ENCODE measurements around the gene CACHD1. TPM values are rescaled to one million over a fixed set of nuclear protein-coding genes. Genes with fewer than 3 reads are reported as not detected.

CACHD1 gene
- total RNA-seq, 4 donors from 2014 or later: 7.7 to 20.1 (median 9.8) TPM

GRCh38 chr1:64539781-64540218, 69.9 kb downstream of the CACHD1 start:
- Histone ChIP-seq H3K9me3 (no peaks in the 10 kb centered on the region), H3K36me3 (no peaks in the 10 kb centered on the region), H3K27ac (peak overlapping the region in 3 of 4 donors; percentile 41 to 68 (median 44)), H3K27me3 (no peaks in the 10 kb centered on the region), H3K4me3 (peak overlapping the region in 1 of 2 donors; percentile 19), H3K4me1 (peaks cover 7 to 70% (median 12%) of the 10 kb centered on the region in 3 donors)
- no peak for ATAC-seq
- WGBS, 2 donors (ENCODE audit: low coverage in 1 of 2): 27 to 80% methylated on average over 2 of the region's 2 CpGs
- TF ChIP-seq EP300 (IDR thresholded peaks at IDR 0.05) (no peak), POLR2A (IDR thresholded peaks at IDR 0.05) (no peak), POLR2AphosphoS5 (IDR thresholded peaks at IDR 0.05) (no peak)
- TF ChIP-seq, protein P1, sequence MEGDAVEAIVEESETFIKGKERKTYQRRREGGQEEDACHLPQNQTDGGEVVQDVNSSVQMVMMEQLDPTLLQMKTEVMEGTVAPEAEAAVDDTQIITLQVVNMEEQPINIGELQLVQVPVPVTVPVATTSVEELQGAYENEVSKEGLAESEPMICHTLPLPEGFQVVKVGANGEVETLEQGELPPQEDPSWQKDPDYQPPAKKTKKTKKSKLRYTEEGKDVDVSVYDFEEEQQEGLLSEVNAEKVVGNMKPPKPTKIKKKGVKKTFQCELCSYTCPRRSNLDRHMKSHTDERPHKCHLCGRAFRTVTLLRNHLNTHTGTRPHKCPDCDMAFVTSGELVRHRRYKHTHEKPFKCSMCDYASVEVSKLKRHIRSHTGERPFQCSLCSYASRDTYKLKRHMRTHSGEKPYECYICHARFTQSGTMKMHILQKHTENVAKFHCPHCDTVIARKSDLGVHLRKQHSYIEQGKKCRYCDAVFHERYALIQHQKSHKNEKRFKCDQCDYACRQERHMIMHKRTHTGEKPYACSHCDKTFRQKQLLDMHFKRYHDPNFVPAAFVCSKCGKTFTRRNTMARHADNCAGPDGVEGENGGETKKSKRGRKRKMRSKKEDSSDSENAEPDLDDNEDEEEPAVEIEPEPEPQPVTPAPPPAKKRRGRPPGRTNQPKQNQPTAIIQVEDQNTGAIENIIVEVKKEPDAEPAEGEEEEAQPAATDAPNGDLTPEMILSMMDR (IDR thresholded peaks at IDR 0.05): no peak

DNA sequence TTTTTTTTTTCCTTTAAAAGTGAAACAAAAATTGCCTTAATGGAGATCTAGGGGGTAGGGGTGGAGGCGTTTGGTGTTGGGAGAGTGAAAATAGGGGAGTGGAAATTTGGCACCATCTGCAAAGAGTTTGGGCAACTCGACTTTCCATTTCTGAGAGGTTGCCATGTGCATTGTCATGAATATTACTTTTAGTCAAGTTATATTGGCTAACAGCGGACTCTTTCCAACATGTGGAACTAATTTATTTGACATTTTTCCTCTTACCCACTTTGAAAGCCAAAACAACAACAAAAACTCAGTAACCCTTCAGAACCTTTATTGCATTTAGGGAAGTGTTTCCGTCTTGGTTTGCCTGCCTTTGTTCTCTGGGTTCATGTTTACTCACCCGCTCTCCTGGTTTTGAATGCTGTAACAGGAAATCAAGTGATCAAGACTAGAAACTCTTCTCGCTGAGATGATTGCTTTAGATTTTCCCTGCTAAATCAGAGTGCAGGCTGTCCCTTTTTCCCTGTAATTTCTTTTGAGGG, 70.4 kb downstream of the CACHD1 start:
- WGBS, 2 donors (ENCODE audit: low coverage in 1 of 2): 32 to 71% methylated on average over 6 of the region's 6 CpGs
- H3K4me1 ChIP-seq: peaks cover 7 to 71% (median 12%) of the 10 kb centered on the region in 3 donors
- H3K27me3 ChIP-seq: no peaks in the 10 kb centered on the region
- peak overlapping the region; percentile 19 for H3K4me3 ChIP-seq
- ATAC-seq: peak; percentile 29
- no peaks in the 10 kb centered on the region for H3K36me3 ChIP-seq
- H3K27ac ChIP-seq: peak overlapping the region in 3 of 4 donors; percentile 41 to 68 (median 44)
- TF ChIP-seq EP300 (IDR thresholded peaks at IDR 0.05): no peak
- peak; percentile 48 for TF ChIP-seq POLR2AphosphoS5 (IDR thresholded peaks at IDR 0.05)
- H3K9me3 ChIP-seq: no peaks in the 10 kb centered on the region

DNA sequence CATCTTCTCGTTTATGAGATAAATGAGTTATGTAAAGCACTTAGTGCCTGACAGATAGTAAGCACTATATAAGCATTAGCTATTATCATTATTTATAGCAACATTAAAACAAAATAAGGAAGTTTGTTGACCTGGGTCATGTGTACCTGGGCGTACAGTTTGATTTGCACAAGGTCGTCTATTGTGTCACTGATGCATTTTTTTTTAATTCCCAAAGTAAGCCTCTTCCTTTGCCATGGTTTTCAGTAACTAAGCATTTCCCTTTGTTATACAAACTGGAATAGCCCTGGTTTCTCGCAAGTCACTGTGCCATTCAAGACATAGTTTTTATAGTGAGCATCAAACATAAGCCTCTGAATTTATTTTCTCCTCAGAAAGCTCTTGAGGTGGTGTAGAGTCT, 72.2 kb downstream of the CACHD1 start:
- no peak for TF ChIP-seq POLR2AphosphoS5 (IDR thresholded peaks at IDR 0.05)
- TF ChIP-seq POLR2A (IDR thresholded peaks at IDR 0.05): no peak
- TF ChIP-seq, protein P1 (IDR thresholded peaks at IDR 0.05): no peak
- no peak for TF ChIP-seq EP300 (IDR thresholded peaks at IDR 0.05)
- 67 to 74% methylated on average over 4 of the region's 4 CpGs for WGBS, 2 donors (ENCODE audit: low coverage in 1 of 2)
- no peak overlapping the region for H3K4me3 ChIP-seq
- no peaks in the 10 kb centered on the region for H3K36me3 ChIP-seq
- peak overlapping the region in 1 of 4 donors; percentile 68 for H3K27ac ChIP-seq
- H3K9me3 ChIP-seq: no peaks in the 10 kb centered on the region
- peaks cover 7 to 68% (median 12%) of the 10 kb centered on the region in 3 donors for H3K4me1 ChIP-seq
- H3K27me3 ChIP-seq: no peaks in the 10 kb centered on the region
- no peak for ATAC-seq

DNA sequence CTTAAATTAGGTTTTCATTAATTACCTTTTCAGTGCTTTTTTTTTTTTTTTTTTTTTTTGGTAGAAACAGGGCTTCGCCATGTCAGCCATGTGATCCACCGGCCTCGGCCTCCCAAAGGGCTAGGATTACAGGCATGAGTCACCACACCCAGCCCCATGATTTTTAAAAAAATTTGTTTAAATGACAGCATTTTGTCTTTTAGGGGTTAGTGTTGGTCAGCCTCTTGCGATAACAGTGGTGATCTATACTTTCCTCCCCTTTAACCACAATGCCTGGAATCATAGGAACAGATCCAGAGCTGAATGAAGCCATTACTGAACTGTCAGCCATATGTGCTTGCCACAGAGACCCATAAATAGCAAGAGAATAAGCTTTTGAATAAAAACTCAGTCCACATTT, 73.9 kb downstream of the CACHD1 start:
- Histone ChIP-seq H3K27me3 (no peaks in the 10 kb centered on the region), H3K27ac (peak overlapping the region in 1 of 4 donors; percentile 20), H3K4me3 (no peak overlapping the region), H3K4me1 (peaks cover 5 to 55% (median 12%) of the 10 kb centered on the region in 3 donors), H3K9me3 (no peaks in the 10 kb centered on the region), H3K36me3 (no peaks in the 10 kb centered on the region)
- peak; percentile 42 for ATAC-seq
- WGBS, 2 donors (ENCODE audit: low coverage in 1 of 2): 65% methylated on average over 4 of the region's 4 CpGs; no CpG with 5 or more reads in 1 of the 2 donors
- TF ChIP-seq, protein P1 (IDR thresholded peaks at IDR 0.05): no peak
- no peak for TF ChIP-seq POLR2A (IDR thresholded peaks at IDR 0.05)

DNA sequence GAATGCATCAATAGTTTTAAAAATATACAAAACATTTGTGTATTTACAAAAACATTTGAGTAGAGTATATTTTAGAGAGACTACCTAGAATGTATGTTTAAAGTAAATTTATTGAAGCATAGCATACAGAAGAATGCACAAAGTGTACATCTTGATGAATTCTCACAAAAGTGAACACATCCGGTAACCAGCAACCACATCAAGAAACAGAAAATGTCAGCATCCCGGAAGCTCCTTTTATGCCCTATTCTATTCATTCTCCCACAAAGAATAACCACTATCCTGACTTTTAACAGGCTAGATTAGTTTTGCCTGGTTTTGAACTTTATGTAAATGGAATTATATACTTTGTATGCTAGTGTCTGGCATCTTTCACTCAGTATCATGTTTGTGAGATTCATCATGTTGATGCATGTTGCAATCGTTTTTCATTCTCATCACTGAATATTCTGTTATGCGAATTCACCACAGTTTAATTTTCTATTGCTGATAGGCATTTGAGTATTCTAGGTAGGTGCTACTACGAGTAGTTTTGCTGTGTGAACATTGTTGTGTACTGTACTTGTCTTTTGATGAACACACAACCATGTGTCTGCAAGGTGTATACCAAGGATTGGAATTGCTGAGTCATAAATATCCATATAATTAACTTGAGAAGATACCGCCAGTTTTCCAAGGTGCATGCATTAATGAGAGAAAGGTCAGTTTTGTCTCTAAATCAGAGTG, 75.4 kb downstream of the CACHD1 start:
- Histone ChIP-seq H3K4me3 (no peak overlapping the region), H3K36me3 (no peaks in the 10 kb centered on the region), H3K9me3 (no peaks in the 10 kb centered on the region), H3K4me1 (peaks cover 0 to 54% (median 0%) of the 10 kb centered on the region in 3 donors), H3K27me3 (no peaks in the 10 kb centered on the region), H3K27ac (no peak overlapping the region)
- WGBS, 2 donors (ENCODE audit: low coverage in 1 of 2): 67 to 85% methylated on average over 6 of the region's 6 CpGs
- TF ChIP-seq POLR2A (IDR thresholded peaks at IDR 0.05): no peak
- TF ChIP-seq POLR2AphosphoS5 (IDR thresholded peaks at IDR 0.05): no peak
- no peak for TF ChIP-seq EP300 (IDR thresholded peaks at IDR 0.05)
- no peak for ATAC-seq

All from gastroesophageal sphincter (tissue), 4 donors.